Parathyroid adenoma (tissue), 2 donors: ENCODE measurements around the gene HUWE1.

Experiments used
- H2AFZ ChIP-seq: fragments of 300-600 bp; sonication (generic); one replicate; pipeline ENCODE4 v1.7.0; 2017; ENCODE audit warnings: antibody characterized with exemption, mild to moderate bottlenecking
- H3K27ac ChIP-seq: fragments of 300-600 bp; sonication (generic); one replicate; pipeline ENCODE4 v1.7.0; 2017
- H3K27me3 ChIP-seq: fragments of 300-600 bp; sonication (generic); one replicate; pipeline ENCODE4 v1.7.0; 2017; ENCODE audit warnings: low read length; ENCODE audit not compliant: control insufficient read depth, insufficient read depth
- H3K36me3 ChIP-seq: fragments of 300-600 bp; sonication (generic); one replicate; pipeline ENCODE4 v1.7.0; 2017; ENCODE audit warnings: low read length; ENCODE audit not compliant: control insufficient read depth, insufficient read depth
- H3K4me1 ChIP-seq: fragments of 300-600 bp; sonication (generic); one replicate; pipeline ENCODE4 v1.7.0; 2017; ENCODE audit warnings: control low read depth
- H3K4me2 ChIP-seq: fragments of 300-600 bp; sonication (generic); one replicate; pipeline ENCODE4 v1.7.0; 2017; ENCODE audit warnings: low read length
- H3K4me3 ChIP-seq: fragments of 300-600 bp; sonication (generic); one replicate; pipeline ENCODE4 v1.7.0; 2017; ENCODE audit warnings: low read depth, low read length
- H3K79me2 ChIP-seq: fragments of 300-600 bp; sonication (generic); one replicate; pipeline ENCODE4 v1.7.0; 2017; ENCODE audit warnings: control low read depth
- H3K9ac ChIP-seq: fragments of 300-600 bp; sonication (generic); one replicate; pipeline ENCODE4 v1.7.0; 2017; ENCODE audit warnings: mild to moderate bottlenecking
- H3K9me3 ChIP-seq: fragments of 300-600 bp; sonication (generic); one replicate; pipeline ENCODE4 v1.7.0; 2017; ENCODE audit warnings: low read length; ENCODE audit not compliant: control insufficient read depth
- CTCF ChIP-seq: fragments of 300-600 bp; sonication (generic); IDR thresholded peaks from one replicate; pipeline ENCODE4 v1.7.0; 2017; ENCODE audit warnings: antibody characterized with exemption, mild to moderate bottlenecking
- donor health status: primary hyperparathyroidism.

The HUWE1 gene

GRCh38 chrX:53571494-53571893, 115.0 kb downstream of the HUWE1 start:
- Histone ChIP-seq H3K27me3 (no peaks in the 10 kb centered on the region), H3K4me1 (no peaks in the 10 kb centered on the region), H3K9me3 (no peaks in the 10 kb centered on the region), H3K36me3 (no peaks in the 10 kb centered on the region), H3K9ac (no peak overlapping the region), H3K4me2 (no peak overlapping the region), H3K27ac (no peak overlapping the region), H2AFZ (no peak overlapping the region), H3K4me3 (no peak overlapping the region), H3K79me2 (peaks cover 3% of the 10 kb centered on the region)
- TF ChIP-seq CTCF, result no peak

GRCh38 chrX:53563324-53563723, 123.2 kb downstream of the HUWE1 start:
- no peaks in the 10 kb centered on the region for H3K27me3 ChIP-seq
- H3K4me3 ChIP-seq, result no peak overlapping the region
- no peak overlapping the region for H3K4me2 ChIP-seq
- H3K4me1 ChIP-seq, result no peaks in the 10 kb centered on the region
- no peaks in the 10 kb centered on the region for H3K79me2 ChIP-seq
- no peaks in the 10 kb centered on the region for H3K9me3 ChIP-seq
- H3K27ac ChIP-seq, result no peak overlapping the region
- no peak overlapping the region for H2AFZ ChIP-seq
- H3K9ac ChIP-seq, result no peak overlapping the region
- H3K36me3 ChIP-seq, result no peaks in the 10 kb centered on the region
- TF ChIP-seq CTCF, result no peak

GRCh38 chrX:53561912-53562311, 124.6 kb downstream of the HUWE1 start:
- TF ChIP-seq CTCF, result no peak
- Histone ChIP-seq H3K4me1 (no peaks in the 10 kb centered on the region), H3K4me2 (no peak overlapping the region), H3K27ac (no peak overlapping the region), H3K9me3 (no peaks in the 10 kb centered on the region), H3K79me2 (no peaks in the 10 kb centered on the region), H3K27me3 (no peaks in the 10 kb centered on the region), H2AFZ (no peak overlapping the region), H3K36me3 (no peaks in the 10 kb centered on the region), H3K4me3 (no peak overlapping the region), H3K9ac (no peak overlapping the region)

- no peaks in the 10 kb centered on the region for H3K9me3 ChIP-seq
- H3K4me3 ChIP-seq, result no peak overlapping the region
- no peak overlapping the region for H3K9ac ChIP-seq
- no peaks in the 10 kb centered on the region for H3K27me3 ChIP-seq
- H3K27ac ChIP-seq, result no peak overlapping the region
- H3K4me1 ChIP-seq, result no peaks in the 10 kb centered on the region
- no peak overlapping the region for H3K4me2 ChIP-seq
- no peaks in the 10 kb centered on the region for H3K36me3 ChIP-seq
- H3K79me2 ChIP-seq, result no peaks in the 10 kb centered on the region
- no peak overlapping the region for H2AFZ ChIP-seq
- TF ChIP-seq CTCF, result no peak
Observed at GRCh38 chrX:53558646-53559045, 127.9 kb downstream of the HUWE1 start.

GRCh38 chrX:53556868-53557267, 129.7 kb downstream of the HUWE1 start:
- Histone ChIP-seq H3K9me3 (no peaks in the 10 kb centered on the region), H3K9ac (no peak overlapping the region), H3K36me3 (no peaks in the 10 kb centered on the region), H2AFZ (no peak overlapping the region), H3K4me2 (no peak overlapping the region), H3K79me2 (no peaks in the 10 kb centered on the region), H3K4me3 (no peak overlapping the region), H3K27ac (no peak overlapping the region), H3K4me1 (no peaks in the 10 kb centered on the region), H3K27me3 (no peaks in the 10 kb centered on the region)
- TF ChIP-seq CTCF, result no peak
